Endothelial cell of umbilical vein (primary cell): ENCODE results near the gene SF3B1. TPM values are rescaled to one million over a fixed set of nuclear protein-coding genes. Genes with fewer than 3 reads are reported as not detected.

Source experiments
- BruUV-seq: library from RNA; stranded (reverse); fragments of 400-500 nt; replicated peaks from 2 replicates; lab custom pipeline; 2021; lab: Mats Ljungman, UMichigan
- CTCF ChIA-PET: fragments of 300-600, 350-600 bp; sonication (Branson Sonifier 250); formaldehyde crosslinking; loops from one replicate; lab custom pipeline; 2021; ENCODE audit warnings: antibody characterized with exemption, inconsistent platforms; lab: Charles Lee
- POLR2A ChIA-PET: fragments of 300-600, 350-600 bp; sonication (Branson Sonifier 250); formaldehyde crosslinking; loops from one replicate; lab custom pipeline; 2021; ENCODE audit warnings: antibody characterized with exemption, inconsistent platforms; lab: Charles Lee
- DNase-seq: peaks from one replicate; pipeline ENCODE4 v3.0.0-alpha.2; 2011; ENCODE audit warnings: low read depth, low spot score
- FAIRE-seq: peaks from 2 replicates; lab custom pipeline; 2011; peaks lifted over from hg19 to GRCh38; lab: Jason Lieb, UNC
- H2AFZ ChIP-seq: 2 replicates; pipeline ENCODE4 v1.6.0; 2012; ENCODE audit warnings: low read depth, low read length, control low read depth, inconsistent platforms
- H3K27ac ChIP-seq: 2 replicates; pipeline ENCODE4 v1.5.1; 2011; ENCODE audit warnings: low read depth, mild to moderate bottlenecking, control low read depth, low read length, moderate library complexity; ENCODE audit not compliant: insufficient read depth
- H3K27me3 ChIP-seq, 2 experiments: 2 replicates each; pipeline versions ENCODE4 v1.6.0 to v1.6.1; 2011; ENCODE audit warnings: low read length in 2 of 2, mixed read lengths in 1 of 2; ENCODE audit not compliant: control insufficient read depth in 2 of 2, insufficient read depth in 2 of 2
- H3K36me3 ChIP-seq, 2 experiments: 2 replicates in 1 of 2; 3 replicates in 1 of 2; pipeline ENCODE4 v1.5.1; 2011; ENCODE audit warnings: low read length in 2 of 2, mild to moderate bottlenecking in 1 of 2, moderate library complexity in 1 of 2; ENCODE audit not compliant: control insufficient read depth in 2 of 2, insufficient read depth in 2 of 2; ENCODE audit errors: extremely low read depth in 1 of 2
- H3K4me1 ChIP-seq: 3 replicates; pipeline ENCODE4 v1.5.1; 2011; ENCODE audit warnings: mild to moderate bottlenecking, low read length; ENCODE audit not compliant: control insufficient read depth, insufficient read depth; ENCODE audit errors: extremely low read depth
- H3K4me2 ChIP-seq: 2 replicates; pipeline ENCODE4 v1.6.1; 2011; ENCODE audit warnings: low read length, control low read depth, mixed read lengths; ENCODE audit not compliant: insufficient read depth
- H3K4me3 ChIP-seq, 3 experiments: fragments of 200-600 bp in 1 of 3; sonication (generic), shearing (Covaris generic) in 1 of 3; replicated peaks in 1 of 3; 2 replicates each; pipeline ENCODE4 v1.5.1; 2011 to 2016; ENCODE audit warnings: control low read depth in 3 of 3, low read length in 3 of 3, mild to moderate bottlenecking in 2 of 3, inconsistent platforms in 1 of 3, low read depth in 1 of 3, moderate library complexity in 1 of 3; ENCODE audit not compliant: insufficient read depth in 1 of 3
- H3K79me2 ChIP-seq: 2 replicates; pipeline ENCODE4 v1.6.0; 2012; ENCODE audit warnings: low read length, inconsistent platforms; ENCODE audit not compliant: control insufficient read depth, insufficient read depth
- H3K9ac ChIP-seq: replicated peaks from 2 replicates; pipeline ENCODE3; 2011; ENCODE audit warnings: low read length, control low read depth; ENCODE audit not compliant: insufficient read depth; ENCODE audit errors: extremely low read depth
- H3K9me1 ChIP-seq: replicated peaks from 3 replicates; pipeline ENCODE4 v1.6.0; 2011; ENCODE audit warnings: mild to moderate bottlenecking, low read length; ENCODE audit not compliant: control insufficient read depth, insufficient read depth; ENCODE audit errors: extremely low read depth
- H3K9me3 ChIP-seq: replicated peaks from 2 replicates; pipeline ENCODE4 v1.5.1; 2012; ENCODE audit warnings: low read length, inconsistent platforms; ENCODE audit not compliant: control insufficient read depth, insufficient read depth
- H4K20me1 ChIP-seq: replicated peaks from 2 replicates; pipeline ENCODE3; 2011; ENCODE audit warnings: mild to moderate bottlenecking, low read length; ENCODE audit not compliant: control insufficient read depth, insufficient read depth; ENCODE audit errors: extremely low read depth
- EZH2 ChIP-seq: IDR thresholded peaks from 2 replicates; pipeline ENCODE4 v1.6.1; 2012; ENCODE audit warnings: borderline replicate concordance, low read depth, mild to moderate bottlenecking, moderate library complexity, low read length, inconsistent platforms; ENCODE audit not compliant: severe bottlenecking
- FOS ChIP-seq: IDR thresholded peaks from 2 replicates; pipeline ENCODE4 v1.6.1; 2011; ENCODE audit warnings: mild to moderate bottlenecking, low read length, moderate library complexity, borderline replicate concordance; ENCODE audit not compliant: insufficient read depth
- GATA2 ChIP-seq: IDR thresholded peaks from 2 replicates; pipeline ENCODE4 v1.7.0; 2011; ENCODE audit warnings: low read depth, mild to moderate bottlenecking, moderate library complexity, mixed read lengths, low read length; ENCODE audit not compliant: insufficient read length, insufficient read depth
- JUN ChIP-seq: IDR thresholded peaks from 2 replicates; pipeline ENCODE4 v1.6.1; 2011; ENCODE audit warnings: borderline replicate concordance, low read depth; ENCODE audit not compliant: insufficient read length, insufficient read depth
- MYC ChIP-seq: IDR thresholded peaks from one replicate; pipeline ENCODE4 v1.6.1; 2011; ENCODE audit warnings: mild to moderate bottlenecking, low read depth, low read length
- POLR2A ChIP-seq: IDR thresholded peaks from 2 replicates; pipeline ENCODE4 v1.6.1; 2012; ENCODE audit warnings: low read depth, mild to moderate bottlenecking, control low read depth, low read length
- POLR2AphosphoS5 ChIP-seq: IDR thresholded peaks from 2 replicates; pipeline ENCODE4 v1.6.1; 2012; ENCODE audit warnings: low read depth, mild to moderate bottlenecking, control low read depth, low read length, moderate library complexity; ENCODE audit not compliant: insufficient read depth
- dilution Hi-C: fragments of 300-500 bp; cut with MboI; formaldehyde crosslinking; loops from one replicate; pipeline ENCODE4 v1.15.0; 2019; ENCODE audit warnings: low sequenced_read_pairs; ENCODE audit not compliant: extremely low pct_ligation_motif_present
- intact Hi-C: fragments of 100-400 bp; cut with micrococcal nuclease; formaldehyde crosslinking; loops from one replicate; pipeline ENCODE4 v1.10.0; 2022
- polyA plus RNA-seq, 4 experiments: library from polyadenylated mRNA; depleted of rRNA in 3 of 4; stranded (reverse) in 3 of 4; unstranded in 1 of 4; fragments of >200 nt; gene quantifications; 2 replicates each; pipeline versions ENCODE4 v1.2.1 to v1.2.3, GENCODE V29; 2011 to 2012; ENCODE audit warnings: missing spikeins in 1 of 4
- total RNA-seq: library from RNA; stranded (reverse); gene quantifications from 2 replicates; pipeline ENCODE4 v1.2.3, GENCODE V29; 2021
- TF ChIP-seq, protein P1 (sequence below), 2 donors: IDR thresholded peaks; 1 replicate in 1 of 2; 2 replicates in 1 of 2; pipeline ENCODE4 v1.5.1; 2011; ENCODE audit warnings: low read length in 2 of 2, mild to moderate bottlenecking in 2 of 2, moderate library complexity in 2 of 2, control low read depth in 1 of 2, inconsistent platforms in 1 of 2, low read depth in 1 of 2; ENCODE audit not compliant: insufficient read depth in 1 of 2; ENCODE audit errors: extremely low read depth in 1 of 2
- TF ChIP-seq, protein P2 (sequence below): IDR thresholded peaks from 2 replicates; pipeline ENCODE4 v1.6.1; 2011; ENCODE audit not compliant: insufficient read depth, insufficient read length

SF3B1 gene
- total and polyA plus RNA-seq, 2 donors (not counting 3 experiments of a cell fraction or from before 2014, with no cell fraction given) = 234 to 321 TPM

DNA sequence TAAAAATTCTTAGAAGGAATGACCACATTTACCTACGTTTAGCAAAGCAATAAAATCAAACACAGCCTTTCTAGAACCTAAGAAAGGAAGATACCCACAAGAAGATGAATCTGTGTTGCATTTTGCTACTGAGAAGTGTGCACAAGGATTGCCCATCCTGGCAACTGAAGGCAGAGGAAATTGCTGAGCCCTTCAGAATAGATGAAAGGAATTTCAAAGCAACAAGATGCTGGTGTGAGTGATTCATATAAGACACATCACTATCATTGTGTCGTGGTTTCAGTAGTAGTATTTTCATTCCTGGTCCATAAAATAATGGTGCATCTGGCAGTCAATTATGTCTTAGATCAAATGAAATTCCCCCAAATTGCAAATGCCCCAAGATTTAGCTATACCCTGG is 75.9 kb downstream of the SF3B1 start:
- Histone ChIP-seq H2AFZ (no peak overlapping the region), H3K36me3 (no peaks in the 10 kb centered on the region), H3K9me1 (no peaks in the 10 kb centered on the region), H3K27me3 (no peaks in the 10 kb centered on the region), H3K9ac (no peak overlapping the region), H4K20me1 (no peaks in the 10 kb centered on the region), H3K27ac (no peak overlapping the region), H3K4me2 (no peak overlapping the region), H3K9me3 (no peaks in the 10 kb centered on the region), H3K4me3 (no peak overlapping the region), H3K4me1 (no peaks in the 10 kb centered on the region), H3K79me2 (no peaks in the 10 kb centered on the region)
- intact Hi-C loops (loop anchor here (5.0 kb wide), 1 partner anchor 247 kb away; no protein-coding TSS in a partner anchor), dilution Hi-C loops (no loop called here)
- POLR2A ChIA-PET = no interaction called here
- no TSS peak for BruUV-seq
- TF ChIP-seq, protein P1, sequence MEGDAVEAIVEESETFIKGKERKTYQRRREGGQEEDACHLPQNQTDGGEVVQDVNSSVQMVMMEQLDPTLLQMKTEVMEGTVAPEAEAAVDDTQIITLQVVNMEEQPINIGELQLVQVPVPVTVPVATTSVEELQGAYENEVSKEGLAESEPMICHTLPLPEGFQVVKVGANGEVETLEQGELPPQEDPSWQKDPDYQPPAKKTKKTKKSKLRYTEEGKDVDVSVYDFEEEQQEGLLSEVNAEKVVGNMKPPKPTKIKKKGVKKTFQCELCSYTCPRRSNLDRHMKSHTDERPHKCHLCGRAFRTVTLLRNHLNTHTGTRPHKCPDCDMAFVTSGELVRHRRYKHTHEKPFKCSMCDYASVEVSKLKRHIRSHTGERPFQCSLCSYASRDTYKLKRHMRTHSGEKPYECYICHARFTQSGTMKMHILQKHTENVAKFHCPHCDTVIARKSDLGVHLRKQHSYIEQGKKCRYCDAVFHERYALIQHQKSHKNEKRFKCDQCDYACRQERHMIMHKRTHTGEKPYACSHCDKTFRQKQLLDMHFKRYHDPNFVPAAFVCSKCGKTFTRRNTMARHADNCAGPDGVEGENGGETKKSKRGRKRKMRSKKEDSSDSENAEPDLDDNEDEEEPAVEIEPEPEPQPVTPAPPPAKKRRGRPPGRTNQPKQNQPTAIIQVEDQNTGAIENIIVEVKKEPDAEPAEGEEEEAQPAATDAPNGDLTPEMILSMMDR (IDR thresholded peaks at IDR 0.05; ENCODE audit: extremely low read depth in 1 of 2, insufficient read depth in 1 of 2, low read depth in 1 of 2, low read length in 2 of 2) = no peak
- TF ChIP-seq FOS (no peak), MYC (no peak), POLR2A (no peak), EZH2 (no peak), GATA2 (no peak), POLR2AphosphoS5 (no peak), JUN (no peak)
- TF ChIP-seq, protein P2, sequence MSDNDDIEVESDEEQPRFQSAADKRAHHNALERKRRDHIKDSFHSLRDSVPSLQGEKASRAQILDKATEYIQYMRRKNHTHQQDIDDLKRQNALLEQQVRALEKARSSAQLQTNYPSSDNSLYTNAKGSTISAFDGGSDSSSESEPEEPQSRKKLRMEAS = no peak
- FAIRE-seq = peak; percentile 46
- CTCF ChIA-PET = no interaction called here
- no peak for DNase-seq
